ENCODE results near the gene SERBP1.
"Not testable (repeated sequence)": the region's sequence is repeated elsewhere in the genome, so short reads cannot be mapped to it uniquely, and the experiment has no call there.

The SERBP1 gene

GRCh38 chr1:67439277-67440029, 9.3 kb upstream of the SERBP1 start:
- DNase-seq, result peak; percentile 81

- DNase-seq, result no peak
These were observed 7.8 kb upstream of the SERBP1 start for GRCh38 chr1:67437961-67438360.

GRCh38 chr1:67436511-67437055, 6.4 kb upstream of the SERBP1 start:
- DNase-seq, result no peak

- no peak for DNase-seq
These were observed 4.3 kb upstream of the SERBP1 start for GRCh38 chr1:67434491-67434890.

GRCh38 chr1:67433837-67434236, 3.6 kb upstream of the SERBP1 start:
- no peak for DNase-seq

GRCh38 chr1:67432745-67433144, 2.5 kb upstream of the SERBP1 start:
- DNase-seq, result no peak

GRCh38 chr1:67431869-67432578, 1.8 kb upstream of the SERBP1 start:
- DNase-seq, result no peak

- no peak for DNase-seq
These were observed 1.1 kb upstream of the SERBP1 start for GRCh38 chr1:67431156-67431765.

GRCh38 chr1:67429528-67430357, 459 bp downstream of the SERBP1 start:
- DNase-seq, result peak; percentile 63

GRCh38 chr1:67429011-67429527, 1.1 kb downstream of the SERBP1 start:
- no peak for DNase-seq

GRCh38 chr1:67427947-67428346, 2.3 kb downstream of the SERBP1 start:
- no peak for DNase-seq

- DNase-seq, result no peak
These were observed 2.7 kb downstream of the SERBP1 start for GRCh38 chr1:67427465-67427864.

- DNase-seq, result no peak
These were observed 9.2 kb downstream of the SERBP1 start for GRCh38 chr1:67420835-67421492.

GRCh38 chr1:67418839-67419586, 11.2 kb downstream of the SERBP1 start:
- DNase-seq, result no peak

GRCh38 chr1:67417733-67418132, 12.5 kb downstream of the SERBP1 start:
- DNase-seq, result not testable (repeated sequence)

- no peak for DNase-seq
These were observed 15.2 kb downstream of the SERBP1 start for GRCh38 chr1:67415041-67415440.

- no peak for DNase-seq
These were observed 15.6 kb downstream of the SERBP1 start for GRCh38 chr1:67414574-67414973.

GRCh38 chr1:67413101-67413500, 17.1 kb downstream of the SERBP1 start:
- not testable (repeated sequence) for DNase-seq

GRCh38 chr1:67408148-67408547, 22.1 kb downstream of the SERBP1 start:
- DNase-seq, result no peak

- DNase-seq, result no peak
These were observed 22.7 kb downstream of the SERBP1 start for GRCh38 chr1:67407498-67407897.
